GM12878 (cell line): ENCODE measurements around the gene OCLN. TPM values are rescaled to one million over a fixed set of nuclear protein-coding genes. Genes with fewer than 3 reads are reported as not detected.

Source experiments
- ATAC-seq: fragments of 200-7000 bp; cut with Tn5 transposase; 3 replicates; pipeline ENCODE4 v1.9.1; 2020; ENCODE audit warnings: mild to moderate bottlenecking, moderate library complexity
- BruUV-seq: library from RNA; stranded (reverse); fragments of 400-500 nt; replicated peaks from 2 replicates; lab custom pipeline; 2021; lab: Mats Ljungman, UMichigan
- CTCF ChIA-PET: fragments of 300-600 bp; sonication (Branson Sonifier 250); formaldehyde crosslinking; extraction: SDS; loops from one replicate; lab custom pipeline; 2021; ENCODE audit warnings: inconsistent platforms; lab: Yijun Ruan, JAX
- POLR2A ChIA-PET: fragments of 350-600 bp; formaldehyde crosslinking; extraction: SDS; loops from one replicate; lab custom pipeline; 2021; ENCODE audit warnings: inconsistent platforms; lab: Charles Lee
- RAD21 ChIA-PET: fragments of 300-600 bp; sonication (Branson Sonifier 250); formaldehyde crosslinking; loops from one replicate; lab custom pipeline; 2023; ENCODE audit warnings: antibody characterized with exemption; ENCODE audit not compliant: unreplicated experiment; lab: Charles Lee
- SMC1A ChIA-PET: fragments of 300-600 bp; sonication (Branson Sonifier 250); formaldehyde crosslinking; loops from one replicate; lab custom pipeline; 2023; ENCODE audit not compliant: unreplicated experiment, uncharacterized antibody; lab: Charles Lee
- DNase-seq: peaks from one replicate; pipeline ENCODE4 v3.0.0-alpha.2; 2011; ENCODE audit warnings: low read depth, low spot score
- FAIRE-seq: peaks from 3 replicates; lab custom pipeline; 2011; peaks lifted over from hg19 to GRCh38; lab: Jason Lieb, UNC
- H2AFZ ChIP-seq: 2 replicates; pipeline ENCODE4 v1.6.0; 2011; ENCODE audit warnings: low read depth, low read length, control low read depth; ENCODE audit not compliant: control insufficient read depth
- H3K27ac ChIP-seq: 2 replicates; pipeline ENCODE4 v1.5.1; 2011; ENCODE audit warnings: control low read depth; ENCODE audit not compliant: control insufficient read depth, insufficient read depth
- H3K27me3 ChIP-seq, 2 experiments: replicated peaks in 1 of 2; 2 replicates each; pipeline versions ENCODE4 v1.6.0 to v1.6.1; 2011; ENCODE audit warnings: low read length in 1 of 2; ENCODE audit not compliant: control insufficient read depth in 2 of 2, insufficient read depth in 2 of 2
- H3K36me3 ChIP-seq, 2 experiments: 2 replicates each; pipeline ENCODE4 v1.5.1; 2011; ENCODE audit warnings: low read length in 1 of 2; ENCODE audit not compliant: control insufficient read depth in 2 of 2, insufficient read depth in 2 of 2
- H3K4me1 ChIP-seq: 2 replicates; pipeline ENCODE4 v1.6.1; 2011; ENCODE audit warnings: mild to moderate bottlenecking, low read length, moderate library complexity, mixed read lengths; ENCODE audit not compliant: control insufficient read depth, insufficient read depth
- H3K4me2 ChIP-seq: 2 replicates; pipeline ENCODE4 v1.6.0; 2011; ENCODE audit warnings: control low read depth; ENCODE audit not compliant: control insufficient read depth, insufficient read depth
- H3K4me3 ChIP-seq: fragments of 200-600 bp; sonication (generic); 2 replicates; pipeline ENCODE4 v1.5.1; 2016
- H3K79me2 ChIP-seq: 2 replicates; pipeline ENCODE4 v1.6.0; 2011; ENCODE audit warnings: low read length; ENCODE audit not compliant: control insufficient read depth, insufficient read depth
- H3K9ac ChIP-seq: 2 replicates; pipeline ENCODE4 v1.8.0; 2011; ENCODE audit warnings: low read length, control low read depth, mixed read lengths; ENCODE audit not compliant: control insufficient read depth, insufficient read depth
- H3K9me3 ChIP-seq: replicated peaks from 3 replicates; pipeline ENCODE4 v1.5.1; 2011; ENCODE audit warnings: mild to moderate bottlenecking, low read length; ENCODE audit not compliant: control insufficient read depth, insufficient read depth
- H4K20me1 ChIP-seq: 2 replicates; pipeline ENCODE4 v1.6.0; 2011; ENCODE audit not compliant: control insufficient read depth, insufficient read depth
- ASH2L ChIP-seq: fragments of 300-600, 200-600 bp; sonication (generic); IDR thresholded peaks from 2 replicates; pipeline ENCODE4 v1.6.1; 2017; ENCODE audit warnings: low read depth, mild to moderate bottlenecking, borderline replicate concordance
- CBFB ChIP-seq: IDR thresholded peaks from 2 replicates; pipeline ENCODE4 v1.6.1; 2016; ENCODE audit warnings: antibody characterized with exemption, low read depth
- CEBPZ ChIP-seq: fragments of 150-350 bp; IDR thresholded peaks from 2 replicates; pipeline ENCODE4 v1.6.1; 2016; ENCODE audit warnings: low read depth, low read length
- CHD4 ChIP-seq: fragments of 200-600 bp; sonication (generic); IDR thresholded peaks from 2 replicates; pipeline ENCODE4 v1.6.1; 2016; ENCODE audit warnings: mild to moderate bottlenecking
- CTCF ChIP-seq, 3 experiments: IDR thresholded peaks in 2 of 3; conservative IDR thresholded peaks in 1 of 3; 2 replicates each; pipeline ENCODE4 v1.5.1; 2011; ENCODE audit warnings: low read depth in 3 of 3, low read length in 3 of 3, mild to moderate bottlenecking in 3 of 3, control low read depth in 2 of 3, moderate library complexity in 2 of 3, inconsistent platforms in 1 of 3, mixed read lengths in 1 of 3; ENCODE audit not compliant: control insufficient read depth in 2 of 3, insufficient read depth in 1 of 3; ENCODE audit errors: extremely low read depth in 1 of 3
- EP300 ChIP-seq, 2 experiments: fragments of 150-350 bp in 1 of 2; IDR thresholded peaks; 2 replicates each; pipeline ENCODE4 v1.6.1; 2011 to 2012; ENCODE audit warnings: low read depth in 2 of 2, low read length in 2 of 2, borderline replicate concordance in 1 of 2, improper control_type of control experiment in 1 of 2, inconsistent platforms in 1 of 2; ENCODE audit not compliant: control insufficient read depth in 1 of 2
- ESRRA ChIP-seq: IDR thresholded peaks from 2 replicates; pipeline ENCODE4 v1.6.1; 2012; ENCODE audit warnings: mild to moderate bottlenecking, low read length, improper control_type of control experiment
- FOXM1 ChIP-seq: IDR thresholded peaks from 2 replicates; pipeline ENCODE4 v1.6.1; 2012; ENCODE audit warnings: low read depth, mild to moderate bottlenecking, inconsistent platforms, low read length, moderate library complexity
- GATAD2B ChIP-seq: fragments of 450-650 bp; conservative IDR thresholded peaks from 2 replicates; pipeline ENCODE4 v1.6.1; 2017; ENCODE audit warnings: low read depth, mild to moderate bottlenecking, moderate library complexity
- IKZF2 ChIP-seq, 2 experiments: fragments of 450-650 bp; IDR thresholded peaks; 2 replicates each; pipeline ENCODE4 v1.6.1; 2017; ENCODE audit warnings: mild to moderate bottlenecking in 2 of 2, moderate library complexity in 2 of 2
- IRF3 ChIP-seq: fragments of 450-650 bp; IDR thresholded peaks from 2 replicates; pipeline ENCODE4 v1.6.1; 2014; ENCODE audit warnings: mild to moderate bottlenecking
- MYB ChIP-seq: fragments of 150-350 bp; IDR thresholded peaks from 2 replicates; pipeline ENCODE4 v1.6.1; 2014; ENCODE audit warnings: mild to moderate bottlenecking, low read depth, low read length, borderline replicate concordance
- RAD21 ChIP-seq: IDR thresholded peaks from 2 replicates; pipeline ENCODE4 v1.6.1; 2011; ENCODE audit warnings: mild to moderate bottlenecking, low read depth, low read length, moderate library complexity; ENCODE audit not compliant: insufficient read depth
- RB1 ChIP-seq: fragments of 450-650 bp; formaldehyde crosslinking; IDR thresholded peaks from 2 replicates; pipeline ENCODE4 v1.6.1; 2017; ENCODE audit warnings: mild to moderate bottlenecking, borderline replicate concordance
- RFX5 ChIP-seq: IDR thresholded peaks from 2 replicates; pipeline ENCODE4 v1.6.1; 2011; ENCODE audit warnings: low read depth, low read length, improper control_type of control experiment
- SREBF2 ChIP-seq: IDR thresholded peaks from 2 replicates; pipeline ENCODE4 v1.6.1; 2012; ENCODE audit warnings: mild to moderate bottlenecking, low read length
- TCF3 ChIP-seq: IDR thresholded peaks from 2 replicates; pipeline ENCODE4 v1.6.1; 2012; ENCODE audit warnings: low read depth, mild to moderate bottlenecking, low read length, borderline replicate concordance; ENCODE audit not compliant: insufficient read depth
- WGBS: methylation state at CpG from one replicate; pipeline ENCODE4 v1.1.6; 2016; ENCODE audit warnings: low lambda C conversion rate; ENCODE audit not compliant: insufficient replicate concordance, insufficient coverage; ENCODE audit errors: missing lambda C conversion rate; 5-methylcytosine and 5-hydroxymethylcytosine counted together
- in situ Hi-C: fragments of 300-500 bp; cut with MboI; formaldehyde crosslinking; loops from 9 replicates; pipeline ENCODE4 v1.14.3; 2018; ENCODE audit warnings: mixed read lengths
- intact Hi-C: fragments of 100-400 bp; cut with micrococcal nuclease; formaldehyde crosslinking; loops from one replicate; pipeline ENCODE4 v1.14.2; 2022; ENCODE audit not compliant: unreplicated experiment
- polyA plus RNA-seq, 11 experiments: library from polyadenylated mRNA; depleted of rRNA in 4 of 11; unstranded in 6 of 11; stranded (reverse) in 5 of 11; fragments of >200 nt; fragmentation: Nextera tagmentation in 4 of 11; fragmentation: Illumina TruSeq in 1 of 11; extraction: Ambion mirVana in 4 of 11; extraction: Trizol in 1 of 11; gene quantifications; 1 replicate in 1 of 11; 2 replicates in 10 of 11; pipeline versions ENCODE4 v1.2.1 to v1.2.3, GENCODE V29; 2011 to 2016; ENCODE audit warnings: inconsistent platforms in 2 of 11, missing spikeins in 2 of 11, low read depth in 1 of 11
- total RNA-seq, 4 experiments: library from RNA; depleted of rRNA in 3 of 4; stranded (reverse); fragments of >200 nt in 3 of 4; fragmentation: Illumina TruSeq in 1 of 4; extraction: Trizol in 1 of 4; gene quantifications; 2 replicates each; pipeline versions ENCODE4 v1.2.1 to v1.2.3, GENCODE V29; 2013 to 2021

The OCLN gene
- total and polyA plus RNA-seq, 10 of the 15 experiments (the other 5 are each of a cell fraction or from before 2014, with no cell fraction given), result 2.0 to 26.5 (median 17.0) TPM

DNA sequence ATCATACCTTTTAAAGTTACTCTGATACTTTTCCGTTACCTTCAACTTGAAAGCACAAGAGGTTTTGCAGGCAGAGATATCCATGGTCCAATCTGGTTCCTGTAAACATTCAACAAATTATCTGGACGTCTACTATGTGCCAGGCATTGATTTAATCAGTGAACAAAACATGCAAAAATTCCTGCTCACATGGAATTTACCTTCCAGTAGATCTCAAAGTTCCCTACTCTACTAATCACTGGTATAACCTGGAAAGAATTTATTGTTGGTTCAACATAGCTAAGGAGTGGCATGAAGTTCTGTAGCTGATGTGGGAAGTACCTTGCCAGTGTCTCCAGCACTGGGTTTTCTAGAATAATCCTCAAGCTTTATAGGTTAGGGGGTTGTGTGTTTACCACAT is 9.8 kb downstream of the OCLN start:
- no TSS peak for BruUV-seq
- no peak for ATAC-seq
- Histone ChIP-seq H3K36me3 (peaks cover 0 to 5% of the 10 kb centered on the region in 2 experiments; a peak in 1 of 4 replicates), H3K9me3 (no peaks in the 10 kb centered on the region), H2AFZ (no peak overlapping the region), H3K79me2 (peaks cover 12% of the 10 kb centered on the region), H3K9ac (no peak overlapping the region), H3K4me1 (no peaks in the 10 kb centered on the region; the same call in 1 of the 2 replicates), H3K4me3 (no peak overlapping the region), H3K27me3 (no peaks in the 10 kb centered on the region), H3K4me2 (peak overlapping the region; percentile 0; the same call in 1 of the 2 replicates), H3K27ac (no peak overlapping the region), H4K20me1 (no peaks in the 10 kb centered on the region)
- 72% methylated on average over 2 of the region's 2 CpGs for WGBS
- no peak for DNase-seq
- in situ Hi-C loops, result loop anchor here (25.0 kb wide), 1 partner anchor 1585 kb away; no protein-coding TSS in a partner anchor
- ChIA-PET SMC1A (no interaction called here), RAD21 (no interaction called here), POLR2A (no interaction called here), CTCF (no interaction called here)
- intact Hi-C loops, result no loop called here
- FAIRE-seq, result no peak
- TF ChIP-seq TCF3 (no peak), EP300 (IDR thresholded peaks at IDR 0.05; ENCODE audit: borderline replicate concordance in 1 of 2, control insufficient read depth in 1 of 2, low read depth in 2 of 2, low read length in 2 of 2) (no peak), CEBPZ (no peak), ESRRA (no peak), CBFB (no peak), GATAD2B (no peak), ASH2L (no peak), SREBF2 (no peak), RFX5 (no peak), CTCF (IDR thresholded peaks at IDR 0.05 in 2 of 3, conservative IDR thresholded peaks at IDR 0.05 in 1 of 3; ENCODE audit: control insufficient read depth in 2 of 3, extremely low read depth in 1 of 3, insufficient read depth in 1 of 3, low read depth in 3 of 3, low read length in 3 of 3) (no peak), IKZF2 (IDR thresholded peaks at IDR 0.05) (no peak), RAD21 (no peak), FOXM1 (no peak), RB1 (no peak), MYB (no peak), IRF3 (no peak), CHD4 (no peak)
